ENCODE measurements around the gene TNFRSF4.
"Not testable (repeated sequence)": the region's sequence is repeated elsewhere in the genome, so short reads cannot be mapped to it uniquely, and the experiment has no call there.

DNA sequence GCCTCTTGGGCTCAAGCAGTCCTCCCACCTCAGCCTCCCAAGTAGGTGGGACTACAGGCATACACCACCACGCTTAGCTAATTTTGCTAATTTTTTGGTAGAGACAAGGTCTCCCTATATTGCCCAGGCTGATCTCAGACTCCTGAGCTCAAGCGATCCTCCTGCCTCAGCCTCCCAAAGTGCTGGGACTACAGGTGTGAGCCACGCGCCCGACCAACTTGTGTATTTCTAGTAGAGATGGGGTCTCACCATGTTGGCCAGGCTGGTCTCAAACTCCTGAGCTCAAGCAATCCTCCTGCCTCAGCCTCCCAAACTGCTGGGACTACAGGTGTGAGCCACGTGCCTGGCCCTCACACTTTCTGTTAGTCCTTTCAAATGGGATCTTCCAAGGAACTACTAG is 18.2 kb downstream of the TNFRSF4 start:
- not testable (repeated sequence) for TF ChIP-seq HDGF (IDR thresholded peaks at IDR 0.05); SOX6 (IDR thresholded peaks at IDR 0.05); TEAD1 (CRISPR knock-in tag; IDR thresholded peaks at IDR 0.05); CHD1 (IDR thresholded peaks at IDR 0.05; ENCODE audit: low read length)
- TF ChIP-seq, protein P1, sequence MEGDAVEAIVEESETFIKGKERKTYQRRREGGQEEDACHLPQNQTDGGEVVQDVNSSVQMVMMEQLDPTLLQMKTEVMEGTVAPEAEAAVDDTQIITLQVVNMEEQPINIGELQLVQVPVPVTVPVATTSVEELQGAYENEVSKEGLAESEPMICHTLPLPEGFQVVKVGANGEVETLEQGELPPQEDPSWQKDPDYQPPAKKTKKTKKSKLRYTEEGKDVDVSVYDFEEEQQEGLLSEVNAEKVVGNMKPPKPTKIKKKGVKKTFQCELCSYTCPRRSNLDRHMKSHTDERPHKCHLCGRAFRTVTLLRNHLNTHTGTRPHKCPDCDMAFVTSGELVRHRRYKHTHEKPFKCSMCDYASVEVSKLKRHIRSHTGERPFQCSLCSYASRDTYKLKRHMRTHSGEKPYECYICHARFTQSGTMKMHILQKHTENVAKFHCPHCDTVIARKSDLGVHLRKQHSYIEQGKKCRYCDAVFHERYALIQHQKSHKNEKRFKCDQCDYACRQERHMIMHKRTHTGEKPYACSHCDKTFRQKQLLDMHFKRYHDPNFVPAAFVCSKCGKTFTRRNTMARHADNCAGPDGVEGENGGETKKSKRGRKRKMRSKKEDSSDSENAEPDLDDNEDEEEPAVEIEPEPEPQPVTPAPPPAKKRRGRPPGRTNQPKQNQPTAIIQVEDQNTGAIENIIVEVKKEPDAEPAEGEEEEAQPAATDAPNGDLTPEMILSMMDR (IDR thresholded peaks at IDR 0.05 in 2 of 3, conservative IDR thresholded peaks at IDR 0.05 in 1 of 3; ENCODE audit: insufficient read depth in 2 of 3, low read depth in 1 of 3, low read length in 3 of 3) = not testable (repeated sequence)
- TF ChIP-seq, protein P2, sequence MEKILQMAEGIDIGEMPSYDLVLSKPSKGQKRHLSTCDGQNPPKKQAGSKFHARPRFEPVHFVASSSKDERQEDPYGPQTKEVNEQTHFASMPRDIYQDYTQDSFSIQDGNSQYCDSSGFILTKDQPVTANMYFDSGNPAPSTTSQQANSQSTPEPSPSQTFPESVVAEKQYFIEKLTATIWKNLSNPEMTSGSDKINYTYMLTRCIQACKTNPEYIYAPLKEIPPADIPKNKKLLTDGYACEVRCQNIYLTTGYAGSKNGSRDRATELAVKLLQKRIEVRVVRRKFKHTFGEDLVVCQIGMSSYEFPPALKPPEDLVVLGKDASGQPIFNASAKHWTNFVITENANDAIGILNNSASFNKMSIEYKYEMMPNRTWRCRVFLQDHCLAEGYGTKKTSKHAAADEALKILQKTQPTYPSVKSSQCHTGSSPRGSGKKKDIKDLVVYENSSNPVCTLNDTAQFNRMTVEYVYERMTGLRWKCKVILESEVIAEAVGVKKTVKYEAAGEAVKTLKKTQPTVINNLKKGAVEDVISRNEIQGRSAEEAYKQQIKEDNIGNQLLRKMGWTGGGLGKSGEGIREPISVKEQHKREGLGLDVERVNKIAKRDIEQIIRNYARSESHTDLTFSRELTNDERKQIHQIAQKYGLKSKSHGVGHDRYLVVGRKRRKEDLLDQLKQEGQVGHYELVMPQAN (IDR thresholded peaks at IDR 0.05; ENCODE audit: borderline replicate concordance) = not testable (repeated sequence)
- TF ChIP-seq, protein P3, sequence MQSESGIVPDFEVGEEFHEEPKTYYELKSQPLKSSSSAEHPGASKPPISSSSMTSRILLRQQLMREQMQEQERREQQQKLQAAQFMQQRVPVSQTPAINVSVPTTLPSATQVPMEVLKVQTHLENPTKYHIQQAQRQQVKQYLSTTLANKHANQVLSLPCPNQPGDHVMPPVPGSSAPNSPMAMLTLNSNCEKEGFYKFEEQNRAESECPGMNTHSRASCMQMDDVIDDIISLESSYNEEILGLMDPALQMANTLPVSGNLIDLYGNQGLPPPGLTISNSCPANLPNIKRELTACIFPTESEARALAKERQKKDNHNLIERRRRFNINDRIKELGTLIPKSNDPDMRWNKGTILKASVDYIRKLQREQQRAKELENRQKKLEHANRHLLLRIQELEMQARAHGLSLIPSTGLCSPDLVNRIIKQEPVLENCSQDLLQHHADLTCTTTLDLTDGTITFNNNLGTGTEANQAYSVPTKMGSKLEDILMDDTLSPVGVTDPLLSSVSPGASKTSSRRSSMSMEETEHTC (IDR thresholded peaks at IDR 0.05) = not testable (repeated sequence)

All from K562 (cell line).